DOHH2 (cell line): ENCODE data around the gene KCNS1.
A peak's percentile ranks its signal among the peaks of the same experiment; 100 is the strongest.

Source experiments
- CTCF ChIP-seq: fragments of 200-600 bp; sonication (generic); IDR thresholded peaks from one replicate; pipeline ENCODE4 v1.5.1; 2014; ENCODE audit warnings: antibody characterized with exemption, mild to moderate bottlenecking, low read depth, low read length; ENCODE audit not compliant: poor library complexity, severe bottlenecking
- EZH2phosphoT487 ChIP-seq: fragments of 200-600 bp; sonication (generic); IDR thresholded peaks from 2 replicates; pipeline ENCODE4 v1.6.1; 2017; ENCODE audit warnings: borderline replicate concordance, mild to moderate bottlenecking, antibody characterized with exemption, low read length, moderate library complexity, mixed read lengths

- TF ChIP-seq CTCF (peak; percentile 79), EZH2phosphoT487 (no peak)
These were observed 5.1 kb downstream of the KCNS1 start for GRCh38 chr20:45095805-45096238.
